Glutamatergic neuron (in vitro differentiated cells): ENCODE results near the gene TMEM252. TPM values are rescaled to one million over a fixed set of nuclear protein-coding genes. Genes with fewer than 3 reads are reported as not detected.
A peak's percentile ranks its signal among the peaks of the same experiment; 100 is the strongest.

Experiments
- DNase-seq: peaks from one replicate; pipeline ENCODE4 v3.0.0; 2022
- H3K27ac Mint-ChIP-seq: one replicate; pipeline ENCODE4 v1.8.0; 2020; ENCODE audit warnings: mild to moderate bottlenecking, mixed read lengths, inconsistent platforms; ENCODE audit not compliant: unreplicated experiment
- H3K27me3 Mint-ChIP-seq: one replicate; pipeline ENCODE4 v1.8.0; 2020; ENCODE audit warnings: mild to moderate bottlenecking, moderate library complexity, mixed read lengths, inconsistent platforms; ENCODE audit not compliant: unreplicated experiment
- H3K36me3 Mint-ChIP-seq: one replicate; pipeline ENCODE4 v1.8.0; 2020; ENCODE audit warnings: mild to moderate bottlenecking, mixed read lengths, inconsistent platforms; ENCODE audit not compliant: unreplicated experiment
- H3K4me1 Mint-ChIP-seq: one replicate; pipeline ENCODE4 v1.8.0; 2020; ENCODE audit warnings: mild to moderate bottlenecking, low read depth, mixed read lengths, inconsistent platforms; ENCODE audit not compliant: unreplicated experiment
- H3K4me3 Mint-ChIP-seq: one replicate; pipeline ENCODE4 v1.8.0; 2020; ENCODE audit warnings: mild to moderate bottlenecking, mixed read lengths, inconsistent platforms; ENCODE audit not compliant: unreplicated experiment
- H3K9me3 Mint-ChIP-seq: one replicate; pipeline ENCODE4 v1.8.0; 2020; ENCODE audit warnings: mild to moderate bottlenecking, moderate library complexity, mixed read lengths, inconsistent platforms; ENCODE audit not compliant: unreplicated experiment
- total RNA-seq: library from RNA; stranded (reverse); fragmentation: NEBNext Ultra II Directional; extraction: Animal tissue kit (Norgen Biotek cat#: 25700); gene quantifications from one replicate; pipeline ENCODE4 v1.2.1, GENCODE V29; 2021; ENCODE audit not compliant: unreplicated experiment
- TF ChIP-seq, protein P1 (sequence below): fragments of 200-600 bp; sonication (generic); IDR thresholded peaks from one replicate; pipeline ENCODE4 v1.5.0; 2021; ENCODE audit not compliant: partially characterized antibody, unreplicated experiment

TMEM252 gene
- total RNA-seq, 1 donor from 2014 or later: not detected

- TF ChIP-seq, protein P1, sequence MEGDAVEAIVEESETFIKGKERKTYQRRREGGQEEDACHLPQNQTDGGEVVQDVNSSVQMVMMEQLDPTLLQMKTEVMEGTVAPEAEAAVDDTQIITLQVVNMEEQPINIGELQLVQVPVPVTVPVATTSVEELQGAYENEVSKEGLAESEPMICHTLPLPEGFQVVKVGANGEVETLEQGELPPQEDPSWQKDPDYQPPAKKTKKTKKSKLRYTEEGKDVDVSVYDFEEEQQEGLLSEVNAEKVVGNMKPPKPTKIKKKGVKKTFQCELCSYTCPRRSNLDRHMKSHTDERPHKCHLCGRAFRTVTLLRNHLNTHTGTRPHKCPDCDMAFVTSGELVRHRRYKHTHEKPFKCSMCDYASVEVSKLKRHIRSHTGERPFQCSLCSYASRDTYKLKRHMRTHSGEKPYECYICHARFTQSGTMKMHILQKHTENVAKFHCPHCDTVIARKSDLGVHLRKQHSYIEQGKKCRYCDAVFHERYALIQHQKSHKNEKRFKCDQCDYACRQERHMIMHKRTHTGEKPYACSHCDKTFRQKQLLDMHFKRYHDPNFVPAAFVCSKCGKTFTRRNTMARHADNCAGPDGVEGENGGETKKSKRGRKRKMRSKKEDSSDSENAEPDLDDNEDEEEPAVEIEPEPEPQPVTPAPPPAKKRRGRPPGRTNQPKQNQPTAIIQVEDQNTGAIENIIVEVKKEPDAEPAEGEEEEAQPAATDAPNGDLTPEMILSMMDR: peak; percentile 50
- Mint-ChIP-seq H3K27ac (no peak overlapping the region), H3K27me3 (peaks cover 7% of the 10 kb centered on the region), H3K4me1 (no peaks in the 10 kb centered on the region), H3K9me3 (no peaks in the 10 kb centered on the region), H3K36me3 (peaks cover 5% of the 10 kb centered on the region), H3K4me3 (no peak overlapping the region)
- peak; percentile 54 for DNase-seq
Observed at GRCh38 chr9:68560071-68560844, 19.6 kb upstream of the TMEM252 start.

DNA sequence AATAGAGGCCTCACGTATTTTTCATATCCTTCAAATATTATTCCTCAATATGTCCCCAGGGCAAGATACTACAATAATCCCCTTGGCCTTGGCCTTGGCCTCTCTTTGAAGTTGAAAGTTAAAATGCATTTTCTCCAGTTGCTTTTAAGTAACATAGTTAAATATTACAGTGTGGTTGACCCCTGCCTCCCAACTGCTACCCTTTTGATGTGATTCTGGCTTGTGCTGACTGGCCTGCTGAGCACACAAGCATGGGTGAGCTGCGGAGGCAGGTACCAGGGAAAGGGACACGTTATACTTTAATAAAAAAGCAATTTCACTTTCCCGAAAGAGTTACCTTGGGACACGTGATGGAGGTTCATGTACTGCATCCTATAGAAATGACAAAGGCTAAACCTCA is 17.9 kb upstream of the TMEM252 start:
- Mint-ChIP-seq H3K36me3 (peaks cover 5% of the 10 kb centered on the region), H3K4me1 (no peaks in the 10 kb centered on the region), H3K27me3 (peaks cover 7% of the 10 kb centered on the region), H3K27ac (no peak overlapping the region), H3K4me3 (no peak overlapping the region), H3K9me3 (no peaks in the 10 kb centered on the region)
- TF ChIP-seq, protein P1: no peak
- DNase-seq: no peak

GRCh38 chr9:68555437-68556150 is 14.9 kb upstream of the TMEM252 start:
- Mint-ChIP-seq H3K9me3 (no peaks in the 10 kb centered on the region), H3K27ac (no peak overlapping the region)
- no peak for DNase-seq

GRCh38 chr9:68552700-68553476 is 12.2 kb upstream of the TMEM252 start:
- Mint-ChIP-seq H3K9me3 (no peaks in the 10 kb centered on the region), H3K27ac (no peak overlapping the region), H3K4me3 (no peak overlapping the region), H3K27me3 (peaks cover 4% of the 10 kb centered on the region), H3K4me1 (no peaks in the 10 kb centered on the region), H3K36me3 (no peaks in the 10 kb centered on the region)
- DNase-seq: no peak
- TF ChIP-seq, protein P1: no peak

More at GRCh38 chr9:68555437-68556150, 14.9 kb upstream of the TMEM252 start:
- TF ChIP-seq, protein P1: no peak
- Mint-ChIP-seq H3K27me3 (peaks cover 7% of the 10 kb centered on the region), H3K36me3 (peaks cover 5% of the 10 kb centered on the region), H3K4me3 (no peak overlapping the region), H3K4me1 (no peaks in the 10 kb centered on the region)
